ENCODE measurements around the gene RASSF10. TPM values are rescaled to one million over a fixed set of nuclear protein-coding genes. Genes with fewer than 3 reads are reported as not detected.

RASSF10 gene
- total RNA-seq, 2 donors from 2014 or later = not detected

- no peak for DNase-seq (ENCODE audit: low spot score)
- ATAC-seq (ENCODE audit: insufficient number of reproducible peaks, low FRiP score, low read depth) = no peak
- H3K36me3 ChIP-seq = no peaks in the 10 kb centered on the region
- H3K27ac ChIP-seq = no peak overlapping the region
- H3K4me3 ChIP-seq = no peak overlapping the region
- TF ChIP-seq CTCF (IDR thresholded peaks at IDR 0.05) = no peak
- no peaks in the 10 kb centered on the region for H3K27me3 ChIP-seq (replicated peaks; ENCODE audit: insufficient read depth)
- H3K9me3 ChIP-seq = no peaks in the 10 kb centered on the region
- no peaks in the 10 kb centered on the region for H3K4me1 ChIP-seq (ENCODE audit: control insufficient read depth in 1 of 2, low read depth in 2 of 2)
Observed at GRCh38 chr11:13045734-13046133, 36.6 kb downstream of the RASSF10 start.

GRCh38 chr11:13046637-13047570, 37.8 kb downstream of the RASSF10 start:
- no peaks in the 10 kb centered on the region for H3K9me3 ChIP-seq
- no peak for TF ChIP-seq CTCF (IDR thresholded peaks at IDR 0.05)
- H3K27ac ChIP-seq = no peak overlapping the region
- H3K27me3 ChIP-seq (replicated peaks; ENCODE audit: insufficient read depth) = no peaks in the 10 kb centered on the region
- H3K4me1 ChIP-seq (ENCODE audit: control insufficient read depth in 1 of 2, low read depth in 2 of 2) = no peaks in the 10 kb centered on the region
- no peaks in the 10 kb centered on the region for H3K36me3 ChIP-seq
- no peak for DNase-seq (ENCODE audit: low spot score)
- no peak overlapping the region for H3K4me3 ChIP-seq
- ATAC-seq (ENCODE audit: insufficient number of reproducible peaks, low FRiP score, low read depth) = no peak

- Histone ChIP-seq H3K4me1 (ENCODE audit: control insufficient read depth in 1 of 2, low read depth in 2 of 2) (no peaks in the 10 kb centered on the region), H3K27ac (no peak overlapping the region), H3K36me3 (no peaks in the 10 kb centered on the region), H3K4me3 (no peak overlapping the region), H3K9me3 (no peaks in the 10 kb centered on the region), H3K27me3 (replicated peaks; ENCODE audit: insufficient read depth) (no peaks in the 10 kb centered on the region)
- DNase-seq (ENCODE audit: low spot score) (no peak), ATAC-seq (ENCODE audit: insufficient number of reproducible peaks, low FRiP score, low read depth) (no peak)
- TF ChIP-seq CTCF (IDR thresholded peaks at IDR 0.05) = no peak
Observed at GRCh38 chr11:13047884-13048283, 38.8 kb downstream of the RASSF10 start.

- DNase-seq (ENCODE audit: low spot score) = no peak
- ATAC-seq (ENCODE audit: insufficient number of reproducible peaks, low FRiP score, low read depth) = no peak
- Histone ChIP-seq H3K27me3 (replicated peaks; ENCODE audit: insufficient read depth) (no peaks in the 10 kb centered on the region), H3K27ac (no peak overlapping the region), H3K36me3 (no peaks in the 10 kb centered on the region), H3K4me1 (ENCODE audit: control insufficient read depth in 1 of 2, low read depth in 2 of 2) (no peaks in the 10 kb centered on the region), H3K9me3 (no peaks in the 10 kb centered on the region), H3K4me3 (no peak overlapping the region)
- TF ChIP-seq CTCF (IDR thresholded peaks at IDR 0.05) = no peak
Observed at GRCh38 chr11:13051257-13051656, 42.1 kb downstream of the RASSF10 start.

GRCh38 chr11:13052130-13052571, 43.0 kb downstream of the RASSF10 start:
- no peak for TF ChIP-seq CTCF (IDR thresholded peaks at IDR 0.05)
- ATAC-seq (ENCODE audit: insufficient number of reproducible peaks, low FRiP score, low read depth) = no peak
- no peak overlapping the region for H3K27ac ChIP-seq

More at GRCh38 chr11:13052130-13052571, 43.0 kb downstream of the RASSF10 start:
- no peak overlapping the region for H3K4me3 ChIP-seq
- no peaks in the 10 kb centered on the region for H3K9me3 ChIP-seq
- DNase-seq (ENCODE audit: low spot score) = no peak
- H3K4me1 ChIP-seq (ENCODE audit: control insufficient read depth in 1 of 2, low read depth in 2 of 2) = no peaks in the 10 kb centered on the region
- no peaks in the 10 kb centered on the region for H3K27me3 ChIP-seq (replicated peaks; ENCODE audit: insufficient read depth)
- no peaks in the 10 kb centered on the region for H3K36me3 ChIP-seq

Measured in thoracic aorta (tissue), 2 donors.